Vagina (tissue), 2 donors: ENCODE data around the gene PIP4K2A. TPM values are rescaled to one million over a fixed set of nuclear protein-coding genes. Genes with fewer than 3 reads are reported as not detected.
"Not testable (repeated sequence)": the region's sequence is repeated elsewhere in the genome, so short reads cannot be mapped to it uniquely, and the experiment has no call there.

ENCODE experiments used
- DNase-seq, 2 donors: peaks; one replicate each; pipeline ENCODE4 v3.0.0-alpha.2; 2017; ENCODE audit errors: extremely low spot score in 2 of 2
- H3K27ac ChIP-seq: fragments of 200-600 bp; sonication (generic); one replicate; pipeline ENCODE4 v1.5.1; 2019
- H3K27me3 ChIP-seq: fragments of 200-600 bp; sonication (generic); one replicate; pipeline ENCODE4 v1.5.1; 2019
- H3K36me3 ChIP-seq, 2 donors: fragments of 200-600 bp; sonication (generic); one replicate each; pipeline ENCODE4 v1.5.1; 2017 to 2019
- H3K4me1 ChIP-seq: fragments of 200-600 bp; sonication (generic); one replicate; pipeline ENCODE4 v1.5.1; 2019
- H3K4me3 ChIP-seq, 2 donors: fragments of 200-600 bp; sonication (generic); 1 replicate in 1 of 2; 2 replicates in 1 of 2; pipeline ENCODE4 v1.5.1; 2016 to 2019
- H3K9me3 ChIP-seq: fragments of 200-600 bp; sonication (generic); one replicate; pipeline ENCODE4 v1.5.1; 2019
- POLR2A ChIP-seq, 2 donors: fragments of 450-650 bp; IDR thresholded peaks; one replicate each; pipeline ENCODE4 v1.6.1; 2017; ENCODE audit warnings: antibody characterized with exemption in 2 of 2, mild to moderate bottlenecking in 2 of 2, moderate library complexity in 2 of 2
- POLR2AphosphoS5 ChIP-seq, 2 donors: sonication (generic); formaldehyde crosslinking; IDR thresholded peaks; one replicate each; pipeline ENCODE4 v1.9.0; 2017; ENCODE audit warnings: antibody characterized with exemption in 2 of 2, mild to moderate bottlenecking in 2 of 2, low read depth in 1 of 2; ENCODE audit not compliant: insufficient read depth in 1 of 2
- intact Hi-C: fragments of 100-400 bp; cut with DNase I; formaldehyde crosslinking; loops from one replicate; pipeline ENCODE4 v1.15.1; 2023
- total RNA-seq: library from RNA; depleted of rRNA; stranded (reverse); fragments of >200 nt; gene quantifications from one replicate; pipeline ENCODE4 v1.2.3, GENCODE V29; 2016
- TF ChIP-seq, protein P1 (sequence below), 3 experiments: fragments of 450-650 bp in 2 of 3; fragments of 200-600 bp in 1 of 3; sonication (generic) in 1 of 3; IDR thresholded peaks; one replicate each; pipeline ENCODE4 v1.5.1; 2017 to 2019; ENCODE audit warnings: antibody characterized with exemption in 3 of 3, mild to moderate bottlenecking in 2 of 3, moderate library complexity in 2 of 3

PIP4K2A gene
- total RNA-seq, 1 donor from 2014 or later = 20.6 TPM

DNA sequence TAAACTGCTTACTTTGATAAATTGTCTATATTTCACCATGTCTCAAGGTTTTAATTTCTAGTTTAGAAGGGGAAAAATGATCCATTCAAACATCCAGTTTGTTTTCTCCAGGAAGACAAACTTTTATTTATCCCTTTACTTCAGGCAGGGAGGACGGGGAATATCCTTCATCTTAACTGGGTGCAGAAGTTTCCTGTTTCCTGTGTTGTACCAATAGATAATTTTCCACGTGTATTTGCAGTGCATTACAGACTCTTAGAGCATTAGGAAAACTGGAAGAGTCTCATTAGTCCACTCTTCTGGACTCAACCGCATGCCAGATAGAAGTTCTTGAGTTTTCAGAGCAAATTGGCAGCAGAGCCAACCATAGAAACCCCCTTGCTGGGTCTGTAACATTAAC, 39.4 kb upstream of the PIP4K2A start:
- no peaks in the 10 kb centered on the region for H3K27me3 ChIP-seq
- DNase-seq = no peak
- no peaks in the 10 kb centered on the region for H3K4me1 ChIP-seq
- intact Hi-C loops = no loop called here
- no peak overlapping the region for H3K4me3 ChIP-seq
- no peak for TF ChIP-seq POLR2A (IDR thresholded peaks at IDR 0.05)
- TF ChIP-seq, protein P1, sequence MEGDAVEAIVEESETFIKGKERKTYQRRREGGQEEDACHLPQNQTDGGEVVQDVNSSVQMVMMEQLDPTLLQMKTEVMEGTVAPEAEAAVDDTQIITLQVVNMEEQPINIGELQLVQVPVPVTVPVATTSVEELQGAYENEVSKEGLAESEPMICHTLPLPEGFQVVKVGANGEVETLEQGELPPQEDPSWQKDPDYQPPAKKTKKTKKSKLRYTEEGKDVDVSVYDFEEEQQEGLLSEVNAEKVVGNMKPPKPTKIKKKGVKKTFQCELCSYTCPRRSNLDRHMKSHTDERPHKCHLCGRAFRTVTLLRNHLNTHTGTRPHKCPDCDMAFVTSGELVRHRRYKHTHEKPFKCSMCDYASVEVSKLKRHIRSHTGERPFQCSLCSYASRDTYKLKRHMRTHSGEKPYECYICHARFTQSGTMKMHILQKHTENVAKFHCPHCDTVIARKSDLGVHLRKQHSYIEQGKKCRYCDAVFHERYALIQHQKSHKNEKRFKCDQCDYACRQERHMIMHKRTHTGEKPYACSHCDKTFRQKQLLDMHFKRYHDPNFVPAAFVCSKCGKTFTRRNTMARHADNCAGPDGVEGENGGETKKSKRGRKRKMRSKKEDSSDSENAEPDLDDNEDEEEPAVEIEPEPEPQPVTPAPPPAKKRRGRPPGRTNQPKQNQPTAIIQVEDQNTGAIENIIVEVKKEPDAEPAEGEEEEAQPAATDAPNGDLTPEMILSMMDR (IDR thresholded peaks at IDR 0.05) = no peak
- TF ChIP-seq POLR2AphosphoS5 (IDR thresholded peaks at IDR 0.05; ENCODE audit: insufficient read depth in 1 of 2, low read depth in 1 of 2) = no peak
- no peaks in the 10 kb centered on the region for H3K9me3 ChIP-seq
- H3K36me3 ChIP-seq = no peaks in the 10 kb centered on the region
- no peak overlapping the region for H3K27ac ChIP-seq

- H3K36me3 ChIP-seq = no peaks in the 10 kb centered on the region
- no peak overlapping the region for H3K4me3 ChIP-seq
- H3K27me3 ChIP-seq = no peaks in the 10 kb centered on the region
- no peaks in the 10 kb centered on the region for H3K4me1 ChIP-seq
- no peak overlapping the region for H3K27ac ChIP-seq
- TF ChIP-seq POLR2A (IDR thresholded peaks at IDR 0.05) (no peak), POLR2AphosphoS5 (IDR thresholded peaks at IDR 0.05; ENCODE audit: insufficient read depth in 1 of 2, low read depth in 1 of 2) (no peak)
- TF ChIP-seq, protein P1 (IDR thresholded peaks at IDR 0.05) = no peak
- no peak for DNase-seq
- H3K9me3 ChIP-seq = no peaks in the 10 kb centered on the region
- intact Hi-C loops = no loop called here
Observed at GRCh38 chr10:22752272-22752889, 38.0 kb upstream of the PIP4K2A start.

- intact Hi-C loops = no loop called here
- Histone ChIP-seq H3K4me1 (no peaks in the 10 kb centered on the region), H3K27ac (no peak overlapping the region), H3K4me3 (no peak overlapping the region), H3K27me3 (no peaks in the 10 kb centered on the region), H3K9me3 (no peaks in the 10 kb centered on the region), H3K36me3 (no peaks in the 10 kb centered on the region)
- DNase-seq = no peak
- TF ChIP-seq POLR2A (IDR thresholded peaks at IDR 0.05) (no peak), POLR2AphosphoS5 (IDR thresholded peaks at IDR 0.05; ENCODE audit: insufficient read depth in 1 of 2, low read depth in 1 of 2) (no peak)
- TF ChIP-seq, protein P1 (IDR thresholded peaks at IDR 0.05) = no peak
Observed at GRCh38 chr10:22750131-22750530, 35.8 kb upstream of the PIP4K2A start.

DNA sequence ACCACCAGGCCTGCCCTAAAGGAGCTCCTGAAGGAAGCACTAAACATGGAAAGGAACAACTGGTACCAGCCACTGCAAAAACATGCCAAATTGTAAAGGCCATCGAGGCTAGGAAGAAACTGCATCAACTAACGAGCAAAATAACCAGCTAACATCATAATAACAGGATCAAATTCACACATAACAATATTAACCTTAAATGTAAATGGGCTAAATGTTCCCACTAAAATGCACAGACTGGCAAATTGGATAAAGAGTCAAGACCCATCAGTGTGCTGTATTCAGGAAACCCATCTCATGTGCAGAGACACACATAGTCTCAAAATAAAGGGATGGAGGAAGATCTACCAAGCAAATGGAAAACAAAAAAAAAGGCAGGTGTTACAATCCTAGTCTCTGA, 30.5 kb upstream of the PIP4K2A start:
- H3K4me3 ChIP-seq, H3K36me3 ChIP-seq, DNase-seq, H3K27me3 ChIP-seq, H3K4me1 ChIP-seq, H3K9me3 ChIP-seq, H3K27ac ChIP-seq, intact Hi-C loops: not testable (repeated sequence)

- TF ChIP-seq, protein P1 (IDR thresholded peaks at IDR 0.05) = no peak
- no peak for TF ChIP-seq POLR2AphosphoS5 (IDR thresholded peaks at IDR 0.05; ENCODE audit: insufficient read depth in 1 of 2, low read depth in 1 of 2)
- no peak for TF ChIP-seq POLR2A (IDR thresholded peaks at IDR 0.05)
- Histone ChIP-seq H3K27ac (no peak overlapping the region), H3K27me3 (no peaks in the 10 kb centered on the region), H3K9me3 (no peaks in the 10 kb centered on the region), H3K4me1 (no peaks in the 10 kb centered on the region), H3K4me3 (no peak overlapping the region), H3K36me3 (no peaks in the 10 kb centered on the region)
- no peak for DNase-seq
- intact Hi-C loops = no loop called here
Observed at GRCh38 chr10:22742678-22743077, 28.3 kb upstream of the PIP4K2A start.

GRCh38 chr10:22741631-22742030, 27.3 kb upstream of the PIP4K2A start:
- H3K4me3 ChIP-seq, intact Hi-C loops, H3K4me1 ChIP-seq, H3K27ac ChIP-seq, DNase-seq, H3K9me3 ChIP-seq, H3K36me3 ChIP-seq, H3K27me3 ChIP-seq: not testable (repeated sequence)
